H1 (cell line): ENCODE data around the gene CHST11. TPM values are rescaled to one million over a fixed set of nuclear protein-coding genes. Genes with fewer than 3 reads are reported as not detected.

Experiments
- CHD7 ChIP-seq: fragments of 300-600 bp; sonication (generic); IDR thresholded peaks from 2 replicates; pipeline ENCODE4 v1.7.1; 2012; ENCODE audit warnings: low read length, moderate library complexity, mild to moderate bottlenecking, inconsistent platforms; ENCODE audit not compliant: insufficient replicate concordance
- SP4 ChIP-seq: IDR thresholded peaks from 2 replicates; pipeline ENCODE4 v1.6.1; 2012; ENCODE audit warnings: low read length, inconsistent platforms
- polyA plus RNA-seq, 7 experiments: library from polyadenylated mRNA; depleted of rRNA in 3 of 7; stranded (reverse) in 5 of 7; unstranded in 2 of 7; fragments of >200 nt in 5 of 7; fragments of 200-250 nt in 2 of 7; gene quantifications; 1 replicate in 5 of 7; 2 replicates in 1 of 7; 4 replicates in 1 of 7; pipeline versions ENCODE4 v1.2.1 to v1.2.3, GENCODE V29; 2011 to 2013; ENCODE audit warnings: missing spikeins in 2 of 7, mixed read lengths in 2 of 7
- total RNA-seq: library from RNA; stranded (reverse); fragmentation: NEBNext Ultra II Directional; extraction: Animal tissue kit (Norgen Biotek cat#: 25700); gene quantifications from 2 replicates; pipeline ENCODE4 v1.2.1, GENCODE V29; 2021

The CHST11 gene
- total and polyA plus RNA-seq, 2 of the 8 experiments (the other 6 are each of a cell fraction or from before 2014, with no cell fraction given), result 14.4 to 20.8 TPM

DNA sequence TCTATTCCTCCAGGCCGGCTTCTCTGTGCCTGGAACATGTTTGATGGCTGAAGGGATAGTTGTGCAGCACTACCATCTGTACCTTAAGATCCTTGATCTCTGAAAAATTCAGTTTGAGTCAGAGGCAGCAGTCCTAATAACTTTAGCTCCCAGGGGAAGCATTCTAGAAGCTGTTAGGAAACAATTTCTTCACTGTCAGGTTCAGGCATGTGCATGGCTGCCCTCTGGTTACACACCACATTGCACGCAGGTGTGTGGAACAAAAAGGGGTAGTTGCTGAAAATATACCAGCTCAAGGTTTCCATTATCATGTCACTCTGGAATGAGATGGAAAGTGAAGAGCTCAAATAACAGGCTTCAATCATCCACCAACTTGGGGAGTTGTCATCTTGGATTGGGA is 80.1 kb downstream of the CHST11 start (continued):
- TF ChIP-seq CHD7 (no peak), SP4 (no peak)
